Measurements from ENCODE around the gene MYH9. TPM values are rescaled to one million over a fixed set of nuclear protein-coding genes. Genes with fewer than 3 reads are reported as not detected.
A peak's percentile ranks its signal among the peaks of the same experiment; 100 is the strongest.

The MYH9 gene
- total RNA-seq, 1 experiment from 2014 or later: 258 TPM

DNA sequence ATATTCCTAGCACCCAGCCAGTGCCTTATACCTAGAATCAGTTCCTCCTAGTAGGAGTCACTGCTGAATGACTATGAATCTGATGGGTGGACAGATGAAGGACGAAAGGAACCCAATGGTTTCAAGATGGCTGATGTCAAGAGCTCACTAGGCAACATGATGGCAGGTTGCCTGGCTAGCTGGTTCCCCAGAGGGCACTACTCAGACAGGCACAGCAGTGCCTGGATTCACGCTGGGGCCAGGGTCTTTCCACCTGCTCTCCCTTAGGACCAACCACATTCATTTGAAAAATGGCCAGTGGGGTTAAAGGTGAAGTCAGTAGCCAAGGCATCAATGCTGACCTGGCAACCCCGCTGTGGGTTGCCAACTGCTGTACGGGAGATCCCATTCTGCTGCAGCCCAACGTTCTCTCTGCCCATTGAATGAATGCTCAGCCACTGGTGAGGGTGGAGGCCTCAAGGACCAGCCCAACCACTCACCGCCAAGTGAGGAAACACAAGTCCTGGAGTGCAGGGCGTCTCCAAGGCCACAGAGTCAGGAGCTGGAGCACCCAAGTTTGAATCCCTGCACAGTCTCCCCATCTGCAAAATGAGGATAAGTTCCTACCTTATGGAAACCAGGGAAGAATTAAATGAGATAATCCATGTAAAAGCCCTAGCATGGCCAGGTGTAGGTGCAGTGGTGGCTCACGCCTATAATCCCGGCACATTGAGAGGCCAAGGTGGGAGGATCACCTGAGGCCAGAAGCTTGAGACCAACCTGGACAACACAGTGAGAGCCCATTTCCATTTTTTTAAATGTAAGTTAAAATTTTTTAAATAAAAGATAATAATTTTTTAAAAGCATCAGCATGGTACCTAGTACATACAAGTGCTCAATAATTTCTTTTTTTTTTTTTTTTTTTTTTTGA lies 12.4 kb downstream of the MYH9 start:
- no peaks in the 10 kb centered on the region for H3K27me3 ChIP-seq (ENCODE audit: insufficient read depth, low read length)
- H3K79me2 ChIP-seq (ENCODE audit: insufficient read depth, low read length): peaks cover 100% of the 10 kb centered on the region
- peaks cover 79 to 93% of the 10 kb centered on the region in 2 experiments for H3K4me1 ChIP-seq (ENCODE audit: control insufficient read depth in 1 of 2, insufficient read depth in 2 of 2, low read length in 2 of 2)
- ATAC-seq (peak; percentile 4; the same call in 1 of the 2 replicates), DNase-seq (ENCODE audit: low read depth, low spot score) (no peak)
- ChIA-PET RAD21 (ENCODE audit: low non-redundant PET in 1 of 2, low total read pairs in 2 of 2, uncharacterized antibody in 2 of 2, unreplicated experiment in 2 of 2) (interaction anchor here in 1 of 2 experiments (0.7 kb wide), 1 partner anchor 47 kb away, joined by 3 read pairs; no protein-coding TSS in a partner anchor), POLR2A (interaction anchor here (0.6 to 6.2 kb wide), 4 partner anchors 10 to 50 kb away, joined by 3 to 37 read pairs (median 3); partner anchors contain the start of gene MYH9), CTCF (no interaction called here)
- peak overlapping the region; percentile 54 for H3K9ac ChIP-seq (ENCODE audit: low read length)
- H3K27ac ChIP-seq (ENCODE audit: low read depth, low read length): peak overlapping the region; percentile 64
- peaks cover 7% of the 10 kb centered on the region; the same call in 1 of the 2 replicates for H4K20me1 ChIP-seq (ENCODE audit: insufficient read depth)
- peaks cover 0 to 5% of the 10 kb centered on the region in 2 experiments; a peak in 1 of 4 replicates for H3K36me3 ChIP-seq (ENCODE audit: control insufficient read depth in 1 of 2, insufficient read depth in 2 of 2, low read length in 2 of 2)
- H3K9me2 ChIP-seq (ENCODE audit: insufficient read depth): no peaks in the 10 kb centered on the region
- intact Hi-C loops (cut with micrococcal nuclease): no loop called here
- no TSS peak for BruUV-seq (replicated peaks)
- peak overlapping the region; percentile 75 for H3K4me2 ChIP-seq (ENCODE audit: low read length)
- peak overlapping the region in 1 of 2 experiments; percentile 36; a peak in 2 of 4 replicates for H3K4me3 ChIP-seq (replicated peaks in 1 of 2; ENCODE audit: low read depth in 1 of 2, low read length in 2 of 2)
- no peaks in the 10 kb centered on the region for H3K9me3 ChIP-seq (ENCODE audit: control insufficient read depth in 1 of 2, insufficient read depth in 1 of 2, low read depth in 1 of 2, low read length in 2 of 2)
- no peak for TF ChIP-seq SP1 (IDR thresholded peaks at IDR 0.05; ENCODE audit: low read depth)
- TF ChIP-seq FOSL1 (IDR thresholded peaks at IDR 0.05; ENCODE audit: low read depth): no peak
- TF ChIP-seq ELF1 (IDR thresholded peaks at IDR 0.05; ENCODE audit: borderline replicate concordance, low read depth): no peak
- TF ChIP-seq, protein P1, sequence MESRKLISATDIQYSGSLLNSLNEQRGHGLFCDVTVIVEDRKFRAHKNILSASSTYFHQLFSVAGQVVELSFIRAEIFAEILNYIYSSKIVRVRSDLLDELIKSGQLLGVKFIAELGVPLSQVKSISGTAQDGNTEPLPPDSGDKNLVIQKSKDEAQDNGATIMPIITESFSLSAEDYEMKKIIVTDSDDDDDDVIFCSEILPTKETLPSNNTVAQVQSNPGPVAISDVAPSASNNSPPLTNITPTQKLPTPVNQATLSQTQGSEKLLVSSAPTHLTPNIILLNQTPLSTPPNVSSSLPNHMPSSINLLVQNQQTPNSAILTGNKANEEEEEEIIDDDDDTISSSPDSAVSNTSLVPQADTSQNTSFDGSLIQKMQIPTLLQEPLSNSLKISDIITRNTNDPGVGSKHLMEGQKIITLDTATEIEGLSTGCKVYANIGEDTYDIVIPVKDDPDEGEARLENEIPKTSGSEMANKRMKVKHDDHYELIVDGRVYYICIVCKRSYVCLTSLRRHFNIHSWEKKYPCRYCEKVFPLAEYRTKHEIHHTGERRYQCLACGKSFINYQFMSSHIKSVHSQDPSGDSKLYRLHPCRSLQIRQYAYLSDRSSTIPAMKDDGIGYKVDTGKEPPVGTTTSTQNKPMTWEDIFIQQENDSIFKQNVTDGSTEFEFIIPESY (IDR thresholded peaks at IDR 0.05; ENCODE audit: extremely low read depth, insufficient replicate concordance, low read length): no peak
- peak; percentile 25; the same call in 1 of the 2 replicates for TF ChIP-seq SIN3A (IDR thresholded peaks at IDR 0.05; ENCODE audit: low read depth)
- TF ChIP-seq CBX3 (IDR thresholded peaks at IDR 0.05; ENCODE audit: low read depth): no peak
- H2AFZ ChIP-seq (ENCODE audit: low read depth, low read length, poor library complexity, severe bottlenecking): no peak overlapping the region

Data from HCT116 (cell line).